HG03520 (cell line): ENCODE measurements around the gene EPHB6.
A peak's percentile ranks its signal among the peaks of the same experiment; 100 is the strongest.

ENCODE experiments used
- ATAC-seq: cut with Tn5 transposase; IDR thresholded peaks from one replicate; pipeline ENCODE4 v1.9.1; 2021; ENCODE audit warnings: mild to moderate bottlenecking, moderate library complexity; ENCODE audit not compliant: unreplicated experiment

Gene EPHB6

DNA sequence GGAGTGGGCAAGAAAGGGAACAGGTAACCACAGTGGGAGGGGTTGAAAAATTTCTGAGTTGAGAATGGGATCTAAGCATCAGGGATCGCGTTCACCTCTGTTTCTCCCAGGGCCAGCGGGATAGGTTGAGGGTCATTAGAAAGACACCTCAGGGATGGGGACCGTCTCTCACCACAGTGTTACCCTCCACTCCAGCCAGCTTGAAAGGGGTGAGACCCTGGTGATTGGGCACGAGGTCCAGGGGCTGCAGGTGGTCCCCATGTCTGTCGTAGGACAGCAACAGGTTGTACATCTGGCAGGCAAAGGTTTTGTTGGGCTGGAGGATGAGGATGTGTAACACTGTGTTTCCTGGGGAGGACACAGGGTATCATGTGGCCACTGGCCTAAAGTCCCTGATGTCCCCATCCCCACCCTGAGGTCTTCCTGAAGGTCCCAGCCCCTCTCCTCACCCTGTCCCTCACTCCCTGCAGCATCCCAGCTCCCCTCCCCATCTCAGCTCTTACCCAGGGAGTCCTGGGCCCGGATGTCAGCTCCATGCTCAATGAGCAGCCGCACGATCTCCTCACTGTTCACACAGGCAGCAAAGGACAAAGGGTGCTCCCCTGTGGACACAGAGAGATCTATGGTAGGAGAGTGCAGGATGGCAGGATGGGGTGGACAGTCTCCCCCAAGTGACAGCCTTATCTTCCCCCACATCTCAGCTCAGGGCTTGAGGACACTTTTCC is 21.5 kb downstream of the EPHB6 start:
- no peak for ATAC-seq

- no peak for ATAC-seq
These were observed 22.4 kb downstream of the EPHB6 start for GRCh38 chr7:142876991-142877910.

DNA sequence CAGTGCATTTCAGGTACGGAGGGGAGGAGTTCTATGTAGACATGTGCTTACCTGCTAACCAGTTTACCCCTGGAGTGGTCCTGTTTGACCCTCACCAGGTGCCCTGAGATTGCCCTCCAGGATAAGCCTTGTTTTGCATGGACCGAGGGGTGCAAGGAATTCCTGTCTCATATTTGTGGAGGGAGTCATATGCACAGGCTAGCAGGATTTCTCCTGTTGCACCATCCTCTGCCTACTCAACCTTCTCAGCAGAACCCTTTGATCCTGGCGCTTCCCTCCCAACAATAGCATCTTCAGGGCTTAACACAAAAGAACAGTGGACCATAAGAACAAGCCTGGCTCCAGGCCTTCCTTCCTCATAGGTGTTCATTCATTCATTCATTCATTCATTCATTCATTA is 23.4 kb downstream of the EPHB6 start:
- no peak for ATAC-seq

GRCh38 chr7:142879060-142879459 is 24.2 kb downstream of the EPHB6 start:
- no peak for ATAC-seq

GRCh38 chr7:142880876-142881505 is 26.1 kb downstream of the EPHB6 start:
- peak; percentile 66 for ATAC-seq

DNA sequence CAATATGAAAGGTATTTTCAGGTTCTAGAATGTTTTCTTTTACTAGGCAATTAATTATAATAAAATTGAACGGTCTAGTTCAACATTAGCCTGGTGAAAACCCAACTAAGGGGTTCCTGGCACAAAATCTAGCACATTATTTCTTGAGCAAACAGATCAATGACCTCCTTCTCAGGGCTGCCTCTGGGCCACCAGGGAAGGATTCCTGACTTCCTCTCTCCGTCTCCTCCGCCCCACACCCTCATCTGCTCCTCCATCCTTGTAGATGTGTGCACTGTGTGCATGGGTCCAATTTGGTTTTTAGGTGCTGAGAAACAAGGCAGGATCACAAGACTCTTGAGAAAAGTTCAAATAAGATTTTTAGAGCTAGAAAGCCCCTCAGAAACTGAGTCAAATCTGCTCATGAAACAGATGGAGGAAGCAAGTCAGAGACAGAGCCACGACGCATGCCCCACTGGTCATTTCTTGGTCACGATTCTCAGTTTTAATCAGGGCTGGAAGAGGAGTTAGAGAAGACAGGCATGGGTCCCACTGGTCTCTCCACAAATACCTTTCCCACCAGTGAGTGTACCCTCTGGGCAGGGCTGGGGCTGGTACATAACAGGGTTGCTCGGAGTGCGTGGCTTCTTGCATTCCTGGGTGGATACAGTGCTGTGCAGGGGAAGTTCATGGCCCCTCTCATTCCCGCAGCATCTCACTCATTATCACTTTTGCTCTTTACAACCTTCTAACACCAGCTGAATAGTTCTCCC is 26.9 kb downstream of the EPHB6 start:
- ATAC-seq, result no peak

- ATAC-seq, result no peak
These were observed 27.4 kb downstream of the EPHB6 start for GRCh38 chr7:142882338-142882678.

DNA sequence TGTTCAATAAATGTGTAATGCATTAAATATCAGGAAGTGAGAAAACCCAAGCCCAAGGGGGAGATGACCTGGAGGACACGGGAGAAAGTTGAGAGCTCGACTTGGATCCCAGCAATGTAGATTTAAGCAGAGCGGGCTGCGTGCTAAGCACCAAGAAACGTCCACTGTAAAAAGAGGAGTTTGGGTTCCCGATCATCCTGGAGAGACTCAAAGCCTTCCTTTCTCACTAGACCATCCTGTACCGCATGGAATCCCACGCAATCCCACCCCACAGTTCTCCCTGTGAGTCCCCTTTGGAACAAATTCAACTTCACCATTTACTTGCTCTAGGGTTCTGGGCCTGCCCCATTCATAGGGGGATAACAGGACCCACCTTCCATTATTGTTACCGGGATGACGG is 28.3 kb downstream of the EPHB6 start:
- ATAC-seq, result no peak

DNA sequence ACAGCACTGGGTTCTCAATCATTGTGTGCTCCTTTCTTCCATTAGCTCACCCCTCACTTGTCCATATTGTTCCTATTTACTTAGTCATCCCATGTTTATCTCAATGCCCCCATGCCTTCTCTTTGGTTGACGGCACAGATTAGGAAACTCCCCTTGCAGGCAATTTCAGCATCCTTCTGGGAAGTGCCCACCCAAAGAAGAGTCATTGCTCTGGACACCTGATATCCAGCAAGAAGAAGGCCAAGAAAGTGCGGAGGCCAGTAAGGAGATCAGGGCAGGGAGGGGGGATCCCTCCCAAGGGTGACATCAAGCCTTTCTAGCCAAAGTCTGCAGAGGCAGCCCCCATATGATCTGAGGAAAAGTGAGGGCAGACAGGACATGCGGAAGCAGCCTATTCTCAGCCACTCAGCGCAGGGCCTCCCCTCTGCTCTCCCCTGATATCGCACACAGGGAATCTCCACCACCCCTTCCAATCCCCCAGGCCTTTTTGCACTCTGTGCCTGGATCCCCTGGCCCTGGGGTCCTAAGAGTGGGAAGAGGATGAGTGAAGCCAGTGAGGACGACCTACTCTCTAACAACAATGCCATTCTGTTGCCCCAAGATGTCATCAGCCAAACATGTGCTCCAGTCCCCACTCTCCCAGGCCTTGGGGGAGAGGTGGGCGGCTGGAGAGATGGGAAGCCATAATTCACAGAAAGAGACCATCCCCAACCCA is 28.9 kb downstream of the EPHB6 start:
- ATAC-seq, result no peak

GRCh38 chr7:142884286-142884640 is 29.4 kb downstream of the EPHB6 start:
- no peak for ATAC-seq

DNA sequence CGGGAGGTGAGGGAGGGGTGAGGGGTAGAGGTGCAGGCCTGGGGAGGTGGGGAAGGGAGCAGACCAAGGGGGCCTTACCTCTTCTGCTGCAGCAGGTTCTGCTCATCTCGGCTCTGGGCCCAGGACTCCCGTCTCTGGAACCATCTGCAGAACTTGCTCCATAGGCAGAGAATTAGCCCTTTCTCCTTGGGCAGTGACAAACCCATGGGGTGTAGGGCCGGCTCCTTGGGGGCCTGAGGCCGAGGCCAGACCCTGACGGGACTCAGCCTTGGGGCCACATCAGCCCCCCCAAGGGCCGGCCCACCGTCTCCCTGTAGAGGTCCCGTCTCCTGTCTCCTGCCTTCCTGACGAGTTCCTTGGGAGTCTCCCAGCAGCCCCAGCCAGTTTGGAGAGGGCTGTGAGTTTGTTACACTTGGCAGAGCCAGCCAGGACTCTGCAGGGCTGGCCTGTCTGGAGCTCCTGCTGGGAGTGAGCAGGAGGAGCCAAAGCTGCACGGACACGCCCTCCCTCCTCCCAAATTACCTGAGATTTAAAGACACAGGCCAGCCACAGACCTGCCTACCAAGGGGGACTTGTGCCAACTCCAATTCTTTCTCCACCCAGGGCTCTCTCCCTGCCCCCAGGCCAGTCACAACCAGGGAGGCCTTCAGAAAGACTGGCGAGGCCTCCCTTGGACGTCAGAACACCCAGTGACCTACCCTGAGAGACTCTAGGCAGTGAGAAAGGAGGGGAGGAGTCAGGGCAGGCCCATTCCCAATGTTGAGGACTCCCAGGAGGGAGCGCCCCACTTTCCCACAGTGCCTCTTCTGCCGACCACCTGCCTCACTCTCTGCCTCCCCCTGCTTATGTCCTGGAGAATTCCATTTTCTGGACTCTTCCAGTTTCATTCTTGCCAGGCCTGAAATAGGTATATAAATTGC is 30.7 kb downstream of the EPHB6 start, which contains the start of gene TRPV6:
Gene TRPV6 (minus strand): TSS at position 435 of the 920 bp plus-strand sequence.
- ATAC-seq, result no peak

DNA sequence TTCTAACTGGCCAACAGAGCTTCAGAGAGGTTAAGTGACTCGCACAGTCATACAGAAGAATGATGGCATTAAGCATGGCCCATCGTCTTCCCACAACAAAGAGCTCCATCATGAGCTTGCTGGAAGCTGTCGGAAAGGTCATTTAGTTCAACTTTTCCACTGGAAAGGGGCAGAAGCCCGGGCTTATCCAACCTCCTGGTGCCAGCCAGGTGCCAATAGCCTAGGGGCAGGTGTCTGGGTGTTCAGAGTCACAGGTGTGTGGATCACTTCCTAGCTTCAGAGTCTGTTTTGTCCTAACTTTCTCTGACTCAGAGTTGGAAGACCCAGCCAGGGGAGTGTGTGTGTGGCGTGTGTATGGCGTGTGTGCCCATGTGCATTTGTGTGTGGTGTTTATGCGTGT is 32.0 kb downstream of the EPHB6 start:
- ATAC-seq, result no peak

GRCh38 chr7:142887282-142888015 is 32.6 kb downstream of the EPHB6 start:
- no peak for ATAC-seq

DNA sequence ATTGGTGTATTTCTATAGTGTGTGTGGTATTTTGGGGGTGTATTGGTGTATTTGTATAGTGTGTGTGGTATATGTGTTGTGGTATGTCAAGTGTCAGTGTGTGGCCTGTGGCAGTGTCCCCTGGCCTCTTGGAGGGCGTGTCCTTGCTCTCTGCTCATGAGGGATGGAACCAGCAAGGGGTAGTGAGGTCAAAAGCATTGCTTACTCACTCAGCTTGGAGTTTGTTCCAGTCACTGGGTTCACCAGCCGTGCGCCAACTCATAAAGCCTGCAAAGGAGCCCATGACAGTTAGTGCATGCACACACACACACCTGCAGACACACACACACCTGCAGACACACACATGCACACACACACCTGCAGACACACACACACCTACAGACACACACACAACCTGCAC is 34.9 kb downstream of the EPHB6 start:
- ATAC-seq, result no peak

GRCh38 chr7:142890874-142891485 is 36.1 kb downstream of the EPHB6 start:
- no peak for ATAC-seq

DNA sequence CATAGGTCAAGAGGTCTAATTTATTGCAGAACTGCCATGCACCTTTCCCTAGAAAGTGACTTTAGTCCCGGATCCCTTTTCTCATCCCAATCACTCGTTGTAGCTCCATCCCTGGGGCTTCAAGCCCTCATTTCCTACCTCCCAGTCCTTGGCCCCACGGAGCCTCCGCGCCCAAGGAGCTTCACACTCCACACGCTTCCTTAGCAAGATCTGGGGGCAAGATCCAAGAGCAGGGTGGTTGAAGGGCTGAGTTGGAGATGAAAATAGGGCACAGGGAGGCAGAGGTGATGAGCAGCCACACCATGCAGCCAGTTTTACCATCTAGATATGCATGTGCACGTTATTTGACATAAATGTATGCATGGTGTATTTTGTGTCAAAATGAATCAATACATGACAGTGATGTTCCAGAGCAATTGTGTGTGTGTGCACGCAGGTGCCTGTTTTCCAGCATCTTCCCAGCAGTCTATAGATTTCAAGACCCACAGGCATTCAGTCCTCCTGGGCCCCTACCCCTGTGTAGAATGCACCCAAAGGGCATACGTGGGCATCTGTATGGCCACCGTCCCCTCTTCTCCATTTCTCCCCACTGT is 36.7 kb downstream of the EPHB6 start:
- ATAC-seq, result no peak

- ATAC-seq, result no peak
These were observed 38.1 kb downstream of the EPHB6 start for GRCh38 chr7:142892951-142893350.
